GM21717 (cell line): ENCODE measurements around the gene TMC7.

Experiments
- ATAC-seq: cut with Tn5 transposase; IDR thresholded peaks from one replicate; pipeline ENCODE4 v1.9.1; 2021; ENCODE audit warnings: mild to moderate bottlenecking, moderate library complexity; ENCODE audit not compliant: unreplicated experiment

TMC7 gene

GRCh38 chr16:19086322-19087199 is 102.8 kb downstream of the TMC7 start:
- peak; percentile 78 for ATAC-seq

DNA sequence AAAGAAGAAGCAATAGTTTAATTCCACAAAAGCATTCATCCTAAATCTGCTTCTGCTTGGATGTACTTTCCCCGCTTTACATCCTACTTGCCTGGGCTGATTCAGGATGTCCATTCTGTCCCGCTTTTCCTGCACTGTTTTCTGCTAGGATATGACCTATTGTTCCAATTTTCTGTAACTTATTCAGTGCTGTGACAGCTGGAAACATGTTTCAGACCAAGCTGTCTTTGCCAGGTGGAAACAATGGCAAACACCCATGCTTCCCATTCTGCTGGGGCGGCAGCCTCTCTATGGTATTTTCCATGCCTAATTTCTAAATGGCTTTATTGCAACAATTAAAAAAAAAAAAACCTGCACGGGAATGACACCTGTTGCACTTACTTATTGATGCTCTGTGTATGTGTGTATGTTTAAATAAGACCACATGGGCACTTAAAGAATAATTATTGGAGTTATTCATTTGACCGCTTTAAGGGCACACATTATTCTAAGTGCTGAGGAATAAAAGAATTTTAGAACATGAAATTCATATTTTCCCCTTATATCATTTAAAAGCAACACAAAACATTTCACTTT is 104.7 kb downstream of the TMC7 start:
- ATAC-seq: no peak

GRCh38 chr16:19089410-19089955 is 105.7 kb downstream of the TMC7 start:
- no peak for ATAC-seq

GRCh38 chr16:19090916-19091315 is 107.2 kb downstream of the TMC7 start:
- ATAC-seq: no peak

DNA sequence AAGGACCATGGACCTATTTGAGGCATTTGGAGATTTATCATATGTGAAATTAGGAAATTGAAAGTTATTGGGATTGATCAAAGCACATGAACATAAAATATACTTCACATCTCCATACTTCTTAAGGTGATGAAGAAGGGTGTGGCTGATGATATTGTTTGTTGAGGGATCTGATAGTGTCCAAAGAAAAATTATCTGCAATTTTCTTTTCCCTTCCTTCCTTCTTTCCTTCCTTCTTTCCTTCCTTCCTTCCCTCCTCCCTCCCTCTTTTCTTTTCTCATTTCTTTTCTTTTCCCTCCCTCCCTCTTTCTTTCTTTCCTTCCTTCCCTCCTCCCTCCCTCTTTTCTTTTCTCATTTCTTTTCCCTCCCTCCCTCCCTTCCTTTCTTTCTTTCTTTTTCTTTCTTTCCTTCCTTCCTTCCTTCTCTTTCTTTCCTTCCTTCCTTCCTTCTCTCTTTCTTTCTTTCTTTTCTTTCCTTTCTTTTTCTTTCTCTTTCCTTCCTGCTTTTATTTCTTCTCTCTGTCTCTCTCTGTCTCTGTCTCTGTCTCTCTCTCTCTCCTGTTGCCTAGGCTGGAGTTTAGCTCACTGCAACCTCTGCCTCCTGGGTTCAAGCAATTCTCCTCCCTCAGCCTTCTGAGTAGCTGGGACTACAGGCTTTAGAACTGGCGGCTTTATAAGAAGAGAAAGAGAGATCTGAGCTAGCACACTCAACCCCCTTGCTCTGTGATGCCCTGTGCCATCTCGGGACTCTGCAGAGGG is 109.1 kb downstream of the TMC7 start:
- ATAC-seq: no peak

- no peak for ATAC-seq
Measured at GRCh38 chr16:19093631-19094541, 110.2 kb downstream of the TMC7 start.

- no peak for ATAC-seq
Measured at GRCh38 chr16:19094542-19095365, 111.0 kb downstream of the TMC7 start.

DNA sequence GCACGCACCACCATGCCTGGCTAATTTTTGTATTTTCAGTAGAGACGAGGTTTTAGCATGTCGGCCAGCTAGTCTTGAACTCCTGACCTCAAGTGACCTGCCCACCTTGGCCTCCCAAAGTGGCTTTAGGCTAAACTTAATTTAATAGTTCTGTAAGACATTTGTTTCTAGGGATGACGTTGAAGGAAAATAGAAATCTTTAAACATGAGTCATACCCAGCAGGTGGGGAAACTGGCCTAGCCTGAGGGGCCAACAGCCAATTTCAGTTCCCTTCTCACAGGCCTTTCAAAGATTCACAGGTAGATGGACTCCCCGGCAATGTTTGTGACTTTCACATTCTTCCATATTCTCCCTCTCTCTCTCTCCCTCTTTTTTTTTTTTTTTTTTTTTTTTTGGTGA is 111.9 kb downstream of the TMC7 start:
- no peak for ATAC-seq

DNA sequence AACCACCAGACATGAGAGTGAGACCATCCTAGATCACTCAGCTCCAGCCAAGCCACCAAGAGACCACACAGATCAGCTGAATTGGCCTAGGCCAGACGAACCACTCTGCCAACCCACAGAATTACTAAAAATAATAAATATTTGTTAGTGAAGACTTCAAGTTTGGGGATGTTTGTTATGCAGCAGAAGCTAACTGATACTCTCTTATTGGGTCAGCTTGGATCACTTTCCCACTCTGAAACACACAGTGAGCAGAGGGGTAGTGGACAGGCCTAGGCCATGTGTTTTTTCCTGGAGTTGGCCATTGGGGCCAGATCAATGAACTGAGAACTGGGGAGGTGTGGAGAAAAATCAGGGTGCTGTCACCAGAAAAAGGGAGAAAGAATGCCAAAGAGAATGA is 114.4 kb downstream of the TMC7 start:
- ATAC-seq: no peak

- no peak for ATAC-seq
Measured at GRCh38 chr16:19102187-19102872, 118.6 kb downstream of the TMC7 start.

GRCh38 chr16:19104607-19105006 is 120.9 kb downstream of the TMC7 start:
- ATAC-seq: no peak

DNA sequence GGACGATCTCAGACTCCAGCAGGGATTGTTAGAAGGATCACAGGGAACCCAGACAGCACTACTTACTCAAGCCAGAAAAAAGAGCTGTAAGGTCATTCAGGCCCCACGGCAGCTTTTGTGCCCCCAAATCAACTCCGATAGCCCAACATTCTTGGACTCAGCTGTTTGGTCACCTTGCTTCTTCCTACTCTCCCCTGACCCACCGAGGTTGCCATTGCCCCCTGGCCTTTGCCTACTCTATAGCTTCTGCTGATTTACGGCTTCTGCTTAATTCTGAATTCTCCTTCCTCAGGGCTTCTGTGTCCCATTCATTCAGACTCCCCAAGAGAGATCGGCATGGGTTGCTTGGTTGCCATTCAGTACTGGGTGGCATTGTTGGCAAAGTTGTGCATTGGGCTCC is 121.4 kb downstream of the TMC7 start:
- ATAC-seq: no peak

DNA sequence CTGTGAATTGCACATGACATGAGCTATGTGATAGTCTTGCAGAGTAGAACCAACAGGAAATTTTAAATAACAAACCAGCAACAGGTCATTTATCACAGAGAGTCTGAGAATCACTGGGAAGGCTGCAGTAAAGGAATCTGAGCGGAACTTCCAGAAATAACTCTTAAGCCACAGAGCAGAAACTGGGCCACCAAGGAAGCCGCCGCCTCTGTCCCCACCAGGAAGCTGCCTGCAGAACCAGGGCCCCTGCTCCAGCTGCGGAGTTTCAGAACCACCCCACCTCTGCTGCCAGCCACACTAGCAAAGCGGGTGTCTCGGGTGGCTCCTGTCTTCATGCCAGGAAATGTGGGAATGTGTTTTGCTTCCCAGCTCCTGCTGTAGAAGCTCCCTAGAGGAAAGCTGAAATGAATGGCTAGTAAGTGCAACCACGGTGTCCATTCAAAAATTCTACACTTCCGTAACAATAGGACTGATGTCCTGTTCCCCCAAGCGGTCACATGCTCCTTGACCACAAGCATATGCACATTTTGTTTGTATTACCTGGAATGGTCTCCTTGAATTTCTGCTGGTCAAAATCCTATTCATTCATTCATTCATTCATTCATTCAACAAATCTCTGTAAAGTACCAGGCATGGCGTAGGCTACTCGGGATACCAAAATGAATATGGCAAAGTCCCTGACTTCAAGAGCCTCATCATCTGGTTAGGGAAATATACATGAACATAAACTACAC is 122.3 kb downstream of the TMC7 start:
- ATAC-seq: no peak

- ATAC-seq: no peak
Measured at GRCh38 chr16:19106625-19107020, 122.9 kb downstream of the TMC7 start.

DNA sequence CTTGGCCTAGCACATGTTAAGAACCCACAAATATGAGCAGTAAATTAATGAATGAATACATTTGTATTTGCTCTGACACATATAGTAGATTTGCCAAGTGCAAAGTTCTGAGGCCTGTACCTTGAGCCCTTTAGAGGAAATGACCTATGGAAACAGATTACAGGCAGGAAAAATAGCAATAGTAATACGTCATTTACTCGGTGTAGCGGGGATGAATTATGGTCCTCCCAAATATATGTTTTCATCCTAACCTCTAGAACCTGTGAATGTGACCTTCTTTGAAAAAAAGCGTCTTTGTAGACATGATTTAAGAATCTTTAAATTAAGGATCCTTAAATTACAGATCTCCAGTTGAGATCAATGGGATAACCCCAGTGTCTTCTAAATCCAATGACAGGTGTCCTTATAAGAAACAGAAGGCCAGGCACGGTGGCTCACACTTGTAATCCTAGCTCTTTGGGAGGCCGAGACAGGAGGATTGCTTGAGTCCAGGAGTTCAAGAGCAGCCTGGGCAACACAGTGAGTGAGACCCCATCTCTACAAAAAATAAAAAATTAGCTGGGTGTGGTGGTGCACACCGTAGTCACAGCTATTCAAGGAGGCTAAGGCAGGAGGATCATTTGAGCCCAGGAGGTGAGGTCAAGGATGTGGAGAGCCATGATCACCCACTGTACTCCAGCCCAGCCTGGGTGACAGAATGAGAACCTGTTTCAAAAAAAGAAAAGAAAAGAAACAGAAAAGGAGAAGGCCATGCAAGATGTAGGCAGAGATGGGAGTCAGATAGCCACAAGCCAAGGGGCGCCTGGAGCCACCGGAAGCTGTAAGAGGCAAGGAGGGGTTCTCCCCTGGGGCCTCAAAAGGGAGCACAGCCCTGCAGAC is 124.9 kb downstream of the TMC7 start:
- no peak for ATAC-seq

DNA sequence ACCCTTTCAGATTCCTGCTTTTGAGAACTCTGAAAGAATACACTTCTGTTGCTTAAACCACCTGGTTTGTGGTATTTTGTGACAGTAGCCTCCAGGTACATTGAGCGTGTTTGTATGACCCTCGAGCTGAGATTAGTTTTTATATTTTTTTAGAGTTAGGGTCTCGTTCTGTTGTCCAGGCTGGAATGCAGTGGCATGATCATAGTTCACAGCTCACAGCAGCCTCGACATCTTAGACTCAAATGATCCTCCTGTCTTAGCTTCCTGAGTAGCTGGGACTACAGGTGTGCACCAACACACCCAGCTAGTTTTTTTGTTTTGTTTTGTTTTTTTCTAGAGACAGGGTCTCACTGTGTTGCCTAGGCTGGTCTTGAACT is 125.5 kb downstream of the TMC7 start:
- no peak for ATAC-seq

- ATAC-seq: no peak
Measured at GRCh38 chr16:19110537-19111360, 127.0 kb downstream of the TMC7 start.
